ENCODE measurements around the gene CFAP77.

GRCh38 chr9:132537352-132537751 lies 127.3 kb downstream of the CFAP77 start:
- TF ChIP-seq EZH2 (IDR thresholded peaks at IDR 0.05) (no peak), CTCF (IDR thresholded peaks at IDR 0.05) (no peak)

Data from neural progenitor cell (in vitro differentiated cells).